Thoracic aorta (tissue), 2 donors: ENCODE data around the gene XPNPEP1. TPM values are rescaled to one million over a fixed set of nuclear protein-coding genes. Genes with fewer than 3 reads are reported as not detected.

Experiments
- ATAC-seq: fragments of 150-250 bp; one replicate; pipeline ENCODE4 v1.8.0; 2017; ENCODE audit warnings: low read depth; ENCODE audit not compliant: insufficient number of reproducible peaks, low FRiP score
- DNase-seq: peaks from one replicate; pipeline ENCODE4 v3.0.0-alpha.2; 2020; ENCODE audit warnings: low spot score
- H3K27ac ChIP-seq, 2 donors: fragments of 200-600 bp; sonication (generic); 1 replicate in 1 of 2; 2 replicates in 1 of 2; pipeline ENCODE4 v1.5.1; 2016; ENCODE audit warnings: mild to moderate bottlenecking in 2 of 2, moderate library complexity in 2 of 2
- H3K27me3 ChIP-seq: fragments of 200-600 bp; sonication (generic); replicated peaks from 2 replicates; pipeline ENCODE4 v1.6.0; 2016; ENCODE audit warnings: mild to moderate bottlenecking; ENCODE audit not compliant: insufficient read depth
- H3K36me3 ChIP-seq: fragments of 200-600 bp; sonication (generic); one replicate; pipeline ENCODE4 v1.5.1; 2016
- H3K4me1 ChIP-seq, 2 donors: fragments of 200-600 bp; sonication (generic); 1 replicate in 1 of 2; 2 replicates in 1 of 2; pipeline versions ENCODE4 v1.5.1 to v1.6.0; 2016; ENCODE audit warnings: low read depth in 2 of 2, mild to moderate bottlenecking in 1 of 2; ENCODE audit not compliant: control insufficient read depth in 1 of 2
- H3K4me3 ChIP-seq: fragments of 200-600 bp; sonication (generic); 2 replicates; pipeline ENCODE4 v1.5.1; 2016; ENCODE audit warnings: mild to moderate bottlenecking
- H3K9me3 ChIP-seq: fragments of 200-600 bp; sonication (generic); 2 replicates; pipeline ENCODE4 v1.5.1; 2016
- CTCF ChIP-seq: fragments of 200-600 bp; sonication (generic); IDR thresholded peaks from one replicate; pipeline ENCODE4 v1.5.1; 2019; ENCODE audit warnings: antibody characterized with exemption
- total RNA-seq, 2 donors: library from RNA; depleted of rRNA; stranded (reverse); fragments of >200 nt; gene quantifications; one replicate each; pipeline versions ENCODE4 v1.1.0 to v1.2.3, GENCODE V29; 2016

The XPNPEP1 gene
- total RNA-seq, 2 donors from 2014 or later: 36.0 to 86.0 TPM

GRCh38 chr10:109861081-109861480 lies 62.2 kb downstream of the XPNPEP1 start:
- Histone ChIP-seq H3K36me3 (peaks cover 17% of the 10 kb centered on the region), H3K27ac (no peak overlapping the region), H3K9me3 (peaks cover 3% of the 10 kb centered on the region), H3K27me3 (no peaks in the 10 kb centered on the region), H3K4me3 (no peak overlapping the region), H3K4me1 (no peaks in the 10 kb centered on the region)
- ATAC-seq: no peak
- DNase-seq: no peak
- no peak for TF ChIP-seq CTCF

- no peak overlapping the region for H3K4me3 ChIP-seq
- H3K36me3 ChIP-seq: no peaks in the 10 kb centered on the region
- no peak for ATAC-seq
- H3K4me1 ChIP-seq: no peaks in the 10 kb centered on the region
- DNase-seq: no peak
- peaks cover 3% of the 10 kb centered on the region for H3K9me3 ChIP-seq
- no peak overlapping the region for H3K27ac ChIP-seq
- no peaks in the 10 kb centered on the region for H3K27me3 ChIP-seq
- TF ChIP-seq CTCF: no peak
Measured at GRCh38 chr10:109859221-109859620, 64.1 kb downstream of the XPNPEP1 start.

GRCh38 chr10:109855746-109856145 lies 67.6 kb downstream of the XPNPEP1 start:
- no peak overlapping the region for H3K4me3 ChIP-seq

GRCh38 chr10:109853921-109854320 lies 69.4 kb downstream of the XPNPEP1 start:
- Histone ChIP-seq H3K36me3 (no peaks in the 10 kb centered on the region), H3K9me3 (no peaks in the 10 kb centered on the region), H3K4me1 (no peaks in the 10 kb centered on the region), H3K27me3 (no peaks in the 10 kb centered on the region), H3K4me3 (no peak overlapping the region), H3K27ac (no peak overlapping the region)
- no peak for DNase-seq
- no peak for TF ChIP-seq CTCF
- no peak for ATAC-seq

More at GRCh38 chr10:109855746-109856145, 67.6 kb downstream of the XPNPEP1 start:
- H3K27me3 ChIP-seq: no peaks in the 10 kb centered on the region
- no peaks in the 10 kb centered on the region for H3K9me3 ChIP-seq
- H3K27ac ChIP-seq: no peak overlapping the region
- no peak for DNase-seq
- TF ChIP-seq CTCF: no peak
- H3K36me3 ChIP-seq: no peaks in the 10 kb centered on the region
- no peaks in the 10 kb centered on the region for H3K4me1 ChIP-seq
- ATAC-seq: no peak

GRCh38 chr10:109852475-109853037 lies 70.8 kb downstream of the XPNPEP1 start:
- no peaks in the 10 kb centered on the region for H3K9me3 ChIP-seq
- no peak overlapping the region for H3K4me3 ChIP-seq
- TF ChIP-seq CTCF: peak; percentile 89
- H3K36me3 ChIP-seq: no peaks in the 10 kb centered on the region
- peak; percentile 25 for ATAC-seq
- no peak overlapping the region for H3K27ac ChIP-seq
- peak; percentile 29 for DNase-seq
- no peaks in the 10 kb centered on the region for H3K27me3 ChIP-seq
- no peaks in the 10 kb centered on the region for H3K4me1 ChIP-seq
